GM19023 (cell line): ENCODE results near the gene ASH1L.
"Not testable (repeated sequence)": the region's sequence is repeated elsewhere in the genome, so short reads cannot be mapped to it uniquely, and the experiment has no call there.

Source experiments
- ATAC-seq: cut with Tn5 transposase; IDR thresholded peaks from one replicate; pipeline ENCODE4 v1.9.1; 2021; ENCODE audit warnings: mild to moderate bottlenecking, moderate library complexity; ENCODE audit not compliant: unreplicated experiment

The ASH1L gene

GRCh38 chr1:155562581-155563376, at the start of gene ASH1L:
Gene ASH1L, minus strand, starts transcription at chr1:155562803. Its CDS starts 41,284 bp downstream, at chr1:155521519.
- ATAC-seq, result peak; percentile 76

DNA sequence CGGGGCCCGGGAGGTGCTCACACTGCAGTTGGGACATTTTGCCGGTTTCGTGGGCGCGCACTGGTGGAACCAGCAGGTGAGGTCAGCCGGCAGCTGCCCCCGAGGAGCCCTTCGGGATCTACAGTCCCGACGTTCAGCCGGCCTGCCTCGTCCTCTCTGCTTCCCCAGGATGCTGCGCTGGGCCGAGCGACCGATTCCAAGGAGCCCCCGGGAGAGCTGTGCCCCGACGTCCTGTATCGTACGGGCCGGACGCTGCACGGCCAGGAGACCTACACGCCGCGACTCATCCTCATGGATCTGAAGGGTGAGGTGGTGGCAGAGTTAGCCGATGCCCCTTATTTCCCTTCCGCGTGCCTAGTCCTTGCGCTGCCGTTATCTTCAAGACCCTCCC, 47.6 kb upstream of the ASH1L start:
- ATAC-seq, result peak; percentile 26

GRCh38 chr1:155609515-155610256, 47.1 kb upstream of the ASH1L start, which contains the start of gene MSTO1:
Gene MSTO1, plus strand, starts transcription at chr1:155610218. Its CDS starts 31 bp downstream, at chr1:155610249.
- peak; percentile 96 for ATAC-seq

- ATAC-seq, result no peak
Measured at GRCh38 chr1:155608888-155609225, 46.3 kb upstream of the ASH1L start.

DNA sequence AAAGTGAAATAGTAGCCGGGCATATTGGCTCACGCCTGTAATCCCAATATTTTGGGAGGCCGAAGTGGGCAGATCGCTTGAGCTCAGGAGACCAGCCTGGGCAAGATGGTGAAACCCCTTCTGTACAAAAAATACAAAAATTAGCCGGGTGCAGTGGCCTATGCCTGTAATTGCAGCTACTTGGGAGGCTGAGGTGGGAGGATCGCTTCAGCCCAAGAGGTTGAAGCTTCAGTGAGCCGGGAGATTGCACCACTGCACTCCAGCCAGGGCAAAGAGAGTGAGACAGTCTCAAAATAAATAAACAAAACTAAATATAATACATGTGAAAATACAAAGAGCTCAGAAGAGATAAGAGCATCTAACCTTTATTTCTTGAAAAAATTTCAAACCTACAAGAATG, 45.1 kb upstream of the ASH1L start:
- ATAC-seq, result no peak

DNA sequence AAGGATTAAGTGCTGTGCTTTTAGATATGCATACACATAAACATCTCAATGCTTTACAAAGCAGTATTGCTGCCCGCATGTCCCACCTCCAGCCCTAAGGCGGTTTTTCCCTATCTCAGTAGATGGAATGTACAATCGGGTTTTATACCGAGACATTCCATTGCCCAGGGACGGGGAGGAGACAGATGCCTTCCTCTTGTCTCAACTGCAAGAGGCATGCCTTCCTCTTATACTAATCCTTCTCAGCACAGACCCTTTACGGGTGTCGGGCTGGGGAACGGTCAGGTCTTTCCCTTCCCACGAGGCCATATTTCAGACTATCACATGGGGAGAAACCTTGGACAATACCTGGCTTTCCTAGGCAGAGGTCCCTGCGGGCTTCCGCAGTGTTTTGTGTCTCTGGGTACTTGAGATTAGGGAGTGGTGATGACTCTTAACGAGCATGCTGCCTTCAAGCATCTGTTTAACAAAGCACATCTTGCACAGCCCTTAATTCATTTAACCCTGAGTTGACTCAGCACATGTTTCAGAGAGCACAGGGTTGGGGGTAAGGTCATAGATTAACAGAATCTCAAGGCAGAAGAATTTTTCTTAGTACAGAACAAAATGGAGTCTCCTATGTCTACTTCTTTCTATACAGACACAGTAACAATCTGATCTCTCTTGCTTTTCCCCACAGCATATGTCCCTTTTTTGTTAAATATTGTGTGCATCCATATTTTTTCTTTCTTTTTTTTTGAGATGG, 37.4 kb upstream of the ASH1L start:
- ATAC-seq, result not testable (repeated sequence)

GRCh38 chr1:155598842-155599331, 36.3 kb upstream of the ASH1L start:
- ATAC-seq, result no peak

DNA sequence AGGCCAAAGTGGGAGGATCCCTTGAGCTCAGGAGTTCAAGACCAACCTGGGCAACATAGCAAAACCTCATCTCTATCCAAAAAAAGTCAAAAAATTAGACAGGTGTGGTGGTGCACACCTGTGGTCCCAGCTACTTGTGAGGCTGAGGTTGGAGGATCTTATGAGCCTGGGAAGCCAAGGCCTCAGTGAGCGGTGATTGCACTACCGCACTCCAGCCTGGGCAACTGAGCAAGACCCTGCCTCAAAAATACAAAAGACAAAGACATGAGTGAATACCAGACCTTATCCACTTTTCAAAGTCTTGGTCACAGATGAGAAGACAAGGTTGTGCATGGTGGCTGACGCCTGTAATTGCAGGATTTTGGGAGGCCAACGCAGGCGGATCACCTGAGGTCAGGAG, 34.3 kb upstream of the ASH1L start:
- ATAC-seq, result no peak

GRCh38 chr1:155595877-155596474, 33.4 kb upstream of the ASH1L start:
- ATAC-seq, result not testable (repeated sequence)

DNA sequence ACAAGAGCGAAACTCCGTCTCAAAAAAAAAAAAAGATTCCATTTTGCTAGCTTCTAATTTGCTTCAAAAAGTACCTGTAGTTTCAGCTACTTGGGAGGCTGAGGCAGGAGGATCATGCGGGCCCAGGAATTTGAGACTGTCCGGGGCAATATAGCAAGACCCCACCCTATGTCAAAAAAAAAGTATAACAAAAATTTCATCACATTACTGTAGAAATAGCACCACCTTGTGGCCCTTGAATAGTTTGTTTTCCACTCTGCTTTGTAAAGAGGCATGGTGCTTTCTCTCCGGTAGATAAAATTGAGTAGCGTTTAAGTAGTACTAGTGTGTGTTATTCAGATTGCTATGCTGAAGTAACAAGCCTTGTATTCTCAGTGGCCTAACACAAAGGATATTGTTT, 29.2 kb upstream of the ASH1L start:
- no peak for ATAC-seq

- not testable (repeated sequence) for ATAC-seq
Measured at GRCh38 chr1:155590516-155591247, 28.1 kb upstream of the ASH1L start.

DNA sequence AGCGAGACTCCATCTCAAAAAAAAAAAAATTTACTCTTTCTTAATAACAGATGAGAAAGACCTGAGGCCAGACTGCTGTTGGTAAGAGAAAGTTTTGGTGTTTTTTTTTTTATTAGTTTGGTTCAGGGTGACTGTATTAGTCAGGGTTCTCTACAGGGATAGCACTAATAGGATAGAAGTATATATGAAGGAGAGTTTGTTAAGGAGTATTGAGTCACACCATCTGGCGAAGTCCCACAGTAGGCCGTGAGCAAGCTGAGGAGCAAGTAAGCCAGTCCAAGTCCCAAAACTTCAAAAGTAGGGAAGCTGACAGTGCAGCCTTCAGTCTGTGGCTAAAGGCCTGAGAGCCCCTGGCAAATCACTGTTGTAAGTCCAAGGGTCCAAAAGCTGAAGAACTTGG, 26.7 kb upstream of the ASH1L start:
- ATAC-seq, result not testable (repeated sequence)

DNA sequence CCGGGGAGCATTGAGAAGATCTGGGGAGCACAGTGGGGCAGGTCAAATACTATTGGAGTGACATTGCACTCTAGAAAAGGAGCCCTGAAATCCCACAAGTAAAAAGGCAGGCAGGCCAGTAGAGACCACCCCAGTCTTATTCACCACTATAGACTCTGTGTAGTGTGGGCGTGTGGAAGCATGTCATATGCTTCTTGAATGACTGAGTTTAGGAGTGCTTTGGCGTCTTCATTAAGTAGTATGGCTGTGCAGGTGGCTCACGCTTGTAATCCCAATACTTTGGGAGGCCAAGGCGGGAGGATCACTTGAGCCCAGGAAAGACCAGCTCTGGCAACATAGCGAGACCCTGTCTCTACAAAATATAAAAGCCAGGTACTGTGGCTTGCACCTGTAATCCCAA, 21.2 kb upstream of the ASH1L start:
- ATAC-seq, result not testable (repeated sequence)

GRCh38 chr1:155575608-155576007, 13.0 kb upstream of the ASH1L start:
- not testable (repeated sequence) for ATAC-seq

DNA sequence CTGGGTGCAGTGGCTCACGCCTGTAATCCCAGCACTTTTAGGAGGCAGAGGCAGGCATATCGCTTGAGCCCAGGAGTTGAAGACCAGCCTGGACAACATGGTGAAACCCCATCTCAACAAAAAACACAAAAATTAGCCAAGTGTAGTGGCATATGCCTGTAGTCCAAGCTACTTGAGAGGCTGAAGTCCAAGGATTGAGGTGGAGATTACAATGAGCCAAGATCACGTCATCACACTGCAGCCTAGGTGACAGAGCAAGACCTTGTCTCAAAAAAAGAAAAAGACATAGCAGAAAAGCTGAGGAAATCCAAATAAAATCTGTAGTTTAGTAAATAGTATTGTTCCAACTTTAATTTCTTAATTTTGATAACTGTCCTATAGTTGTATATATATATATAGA, 11.5 kb upstream of the ASH1L start:
- no peak for ATAC-seq

GRCh38 chr1:155570593-155570990, 8.0 kb upstream of the ASH1L start:
- no peak for ATAC-seq

- ATAC-seq, result no peak
Measured at GRCh38 chr1:155569988-155570592, 7.5 kb upstream of the ASH1L start.

- not testable (repeated sequence) for ATAC-seq
Measured at GRCh38 chr1:155563377-155564022, 897 bp upstream of the ASH1L start.
